ENCODE measurements around the gene CYTIP. TPM values are rescaled to one million over a fixed set of nuclear protein-coding genes. Genes with fewer than 3 reads are reported as not detected.

The CYTIP gene
- total and polyA plus RNA-seq, 12 donors: 0.73 to 13.7 (median 1.6) TPM

- no peak for TF ChIP-seq CTCF (IDR thresholded peaks at IDR 0.05)
- ATAC-seq (no peak), DNase-seq (no peak)
- H3K36me3 ChIP-seq: no peaks in the 10 kb centered on the region
- H3K9me3 ChIP-seq: peaks cover 0 to 12% (median 0%) of the 10 kb centered on the region in 11 donors
- H3K27ac ChIP-seq: no peak overlapping the region
- H3K27me3 ChIP-seq: no peaks in the 10 kb centered on the region
- H3K4me3 ChIP-seq: no peak overlapping the region
- H3K4me1 ChIP-seq: no peaks in the 10 kb centered on the region
- 77% methylated on average over 1 of the region's 1 CpG for WGBS, 2 donors
- intact Hi-C loops (cut with DNase I): no loop called here
Observed at GRCh38 chr2:157386747-157387146, 57.1 kb downstream of the CYTIP start.

- Histone ChIP-seq H3K9me3 (peaks cover 0 to 12% (median 0%) of the 10 kb centered on the region in 11 donors), H3K4me3 (no peak overlapping the region), H3K36me3 (no peaks in the 10 kb centered on the region), H3K27me3 (no peaks in the 10 kb centered on the region), H3K27ac (no peak overlapping the region), H3K4me1 (no peaks in the 10 kb centered on the region)
- intact Hi-C loops (cut with DNase I): no loop called here
- WGBS, 2 donors: 57 to 64% methylated on average over 1 of the region's 1 CpG
- ATAC-seq: no peak
- TF ChIP-seq CTCF (IDR thresholded peaks at IDR 0.05): no peak
- no peak for DNase-seq
Observed at GRCh38 chr2:157386247-157386646, 57.6 kb downstream of the CYTIP start.

GRCh38 chr2:157377861-157378260 lies 66.0 kb downstream of the CYTIP start:
- intact Hi-C loops (cut with DNase I): no loop called here
- 82 to 83% methylated on average over 2 of the region's 2 CpGs for WGBS, 2 donors
- H3K27me3 ChIP-seq: no peaks in the 10 kb centered on the region
- peaks cover 0 to 11% (median 0%) of the 10 kb centered on the region in 9 donors for H3K4me1 ChIP-seq
- no peak for DNase-seq
- peaks cover 0 to 25% (median 12%) of the 10 kb centered on the region in 11 donors for H3K9me3 ChIP-seq
- no peaks in the 10 kb centered on the region for H3K36me3 ChIP-seq
- ATAC-seq: no peak
- H3K4me3 ChIP-seq: no peak overlapping the region
- no peak overlapping the region for H3K27ac ChIP-seq
- no peak for TF ChIP-seq CTCF (IDR thresholded peaks at IDR 0.05)

GRCh38 chr2:157376041-157376440 lies 67.8 kb downstream of the CYTIP start:
- ATAC-seq (no peak), DNase-seq (no peak)
- H3K27me3 ChIP-seq: no peaks in the 10 kb centered on the region
- intact Hi-C loops (cut with DNase I): no loop called here
- no peaks in the 10 kb centered on the region for H3K36me3 ChIP-seq
- H3K4me3 ChIP-seq: no peak overlapping the region
- H3K27ac ChIP-seq: no peak overlapping the region
- peaks cover 0 to 11% (median 0%) of the 10 kb centered on the region in 9 donors for H3K4me1 ChIP-seq
- TF ChIP-seq CTCF (IDR thresholded peaks at IDR 0.05): no peak
- WGBS, 2 donors: 33 to 38% methylated on average over 3 of the region's 3 CpGs
- H3K9me3 ChIP-seq: peaks cover 0 to 25% (median 12%) of the 10 kb centered on the region in 11 donors

Measured in heart right ventricle (tissue), 16 donors.